NOMO-1 (cell line): ENCODE results near the gene LMAN2.

ENCODE experiments used
- DNase-seq, 2 experiments: peaks; one replicate each; lab custom pipeline; 2025; ENCODE audit not compliant: unreplicated experiment in 2 of 2; lab: John Stamatoyannopoulos, UW

The LMAN2 gene

GRCh38 chr5:177293819-177294581 is 57.5 kb downstream of the LMAN2 start:
- DNase-seq = no peak

GRCh38 chr5:177291735-177292134 is 59.7 kb downstream of the LMAN2 start:
- DNase-seq = no peak

GRCh38 chr5:177290816-177291596 is 60.5 kb downstream of the LMAN2 start:
- DNase-seq = no peak

- DNase-seq = no peak
Measured at GRCh38 chr5:177288191-177288590, 63.3 kb downstream of the LMAN2 start.
